Right lobe of liver (tissue), 4 donors: ENCODE data around the gene PDSS2.

Source experiments
- CTCF ChIP-seq, 4 donors: fragments of 200-600 bp in 3 of 4; fragments of 450-650 bp in 1 of 4; IDR thresholded peaks; one replicate each; pipeline versions ENCODE4 v1.5.1 to v1.8.0; 2016 to 2022; ENCODE audit warnings: antibody characterized with exemption in 4 of 4, mild to moderate bottlenecking in 2 of 4
- POLR2A ChIP-seq: fragments of 450-650 bp; IDR thresholded peaks from one replicate; pipeline ENCODE4 v1.6.1; 2017; ENCODE audit warnings: antibody characterized with exemption, mild to moderate bottlenecking
- donor health status: DM: no; HTN: no; CAD: no.
- donor health status: DM: no; HTN: no; CAD: no.
- donor health status: DM: no; HTN: yes; CAD: no.

GRCh38 chr6:107152638-107153430, 306.5 kb downstream of the PDSS2 start:
- no peak for TF ChIP-seq POLR2A
- TF ChIP-seq CTCF (IDR thresholded peaks at IDR 0.05), result no peak
